Sigmoid colon (tissue), 4 donors: ENCODE results near the gene ABLIM1.

Experiments
- EP300 ChIP-seq, 4 donors: sonication (generic); formaldehyde crosslinking; IDR thresholded peaks; one replicate each; pipeline ENCODE4 v1.6.1; 2017; ENCODE audit warnings: antibody characterized with exemption in 4 of 4
- POLR2A ChIP-seq, 2 donors: fragments of 450-650 bp; IDR thresholded peaks; one replicate each; pipeline ENCODE4 v1.6.1; 2016; ENCODE audit warnings: antibody characterized with exemption in 2 of 2, mild to moderate bottlenecking in 2 of 2, moderate library complexity in 2 of 2
- TF ChIP-seq, protein P1 (sequence below), 4 experiments: fragments of 450-650 bp in 3 of 4; fragments of 200-600 bp in 1 of 4; IDR thresholded peaks; one replicate each; pipeline ENCODE4 v1.5.1; 2016 to 2019; ENCODE audit warnings: antibody characterized with exemption in 4 of 4, mild to moderate bottlenecking in 3 of 4, moderate library complexity in 2 of 4

DNA sequence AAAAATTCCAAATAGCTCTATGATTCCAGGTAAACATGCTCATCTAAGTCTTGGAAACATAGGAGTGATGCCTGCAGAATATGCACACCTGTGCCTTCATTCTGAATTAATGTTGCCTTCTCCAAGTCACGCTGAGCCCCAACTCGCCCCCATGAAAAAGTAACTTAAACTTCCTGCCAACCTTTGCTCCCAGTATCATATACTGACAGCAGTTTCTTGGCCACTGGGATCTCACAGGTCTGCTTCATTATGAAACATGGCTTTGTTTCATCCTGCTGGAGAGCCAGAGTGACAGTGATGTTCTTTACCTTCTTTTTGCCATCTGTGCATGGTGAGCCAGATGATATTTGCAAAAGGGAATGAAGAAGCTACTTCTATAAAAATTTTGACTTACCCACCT lies 34.9 kb downstream of the ABLIM1 start:
- TF ChIP-seq POLR2A (IDR thresholded peaks at IDR 0.05) = no peak
- TF ChIP-seq, protein P1, sequence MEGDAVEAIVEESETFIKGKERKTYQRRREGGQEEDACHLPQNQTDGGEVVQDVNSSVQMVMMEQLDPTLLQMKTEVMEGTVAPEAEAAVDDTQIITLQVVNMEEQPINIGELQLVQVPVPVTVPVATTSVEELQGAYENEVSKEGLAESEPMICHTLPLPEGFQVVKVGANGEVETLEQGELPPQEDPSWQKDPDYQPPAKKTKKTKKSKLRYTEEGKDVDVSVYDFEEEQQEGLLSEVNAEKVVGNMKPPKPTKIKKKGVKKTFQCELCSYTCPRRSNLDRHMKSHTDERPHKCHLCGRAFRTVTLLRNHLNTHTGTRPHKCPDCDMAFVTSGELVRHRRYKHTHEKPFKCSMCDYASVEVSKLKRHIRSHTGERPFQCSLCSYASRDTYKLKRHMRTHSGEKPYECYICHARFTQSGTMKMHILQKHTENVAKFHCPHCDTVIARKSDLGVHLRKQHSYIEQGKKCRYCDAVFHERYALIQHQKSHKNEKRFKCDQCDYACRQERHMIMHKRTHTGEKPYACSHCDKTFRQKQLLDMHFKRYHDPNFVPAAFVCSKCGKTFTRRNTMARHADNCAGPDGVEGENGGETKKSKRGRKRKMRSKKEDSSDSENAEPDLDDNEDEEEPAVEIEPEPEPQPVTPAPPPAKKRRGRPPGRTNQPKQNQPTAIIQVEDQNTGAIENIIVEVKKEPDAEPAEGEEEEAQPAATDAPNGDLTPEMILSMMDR (IDR thresholded peaks at IDR 0.05) = no peak
- no peak for TF ChIP-seq EP300 (IDR thresholded peaks at IDR 0.05)
